Duodenal mucosa (tissue), 2 donors: ENCODE results near the gene GRIA3.

Experiments
- H3K27ac ChIP-seq: one replicate; pipeline ENCODE4 v1.7.0; 2013; ENCODE audit warnings: low read depth, low read length
- H3K27me3 ChIP-seq, 2 donors: one replicate each; pipeline ENCODE4 v1.7.0; 2013; ENCODE audit warnings: low read length in 2 of 2, control low read depth in 1 of 2; ENCODE audit not compliant: insufficient read depth in 2 of 2, control insufficient read depth in 1 of 2
- H3K36me3 ChIP-seq, 2 donors: one replicate each; pipeline ENCODE4 v1.7.0; 2013; ENCODE audit warnings: low read length in 2 of 2, control low read depth in 1 of 2; ENCODE audit not compliant: insufficient read depth in 2 of 2, control insufficient read depth in 1 of 2
- H3K4me1 ChIP-seq, 2 donors: one replicate each; pipeline ENCODE4 v1.7.0; 2013; ENCODE audit warnings: low read length in 2 of 2, control low read depth in 1 of 2; ENCODE audit not compliant: insufficient read depth in 2 of 2, control insufficient read depth in 1 of 2
- H3K4me3 ChIP-seq, 2 donors: one replicate each; pipeline ENCODE4 v1.7.0; 2013; ENCODE audit warnings: low read length in 2 of 2, low read depth in 1 of 2
- H3K9ac ChIP-seq, 2 donors: one replicate each; pipeline ENCODE4 v1.7.0; 2013; ENCODE audit warnings: low read length in 2 of 2, low read depth in 1 of 2
- H3K9me3 ChIP-seq, 2 donors: one replicate each; pipeline ENCODE4 v1.7.0; 2013; ENCODE audit warnings: low read length in 2 of 2, control low read depth in 1 of 2; ENCODE audit not compliant: control insufficient read depth in 1 of 2

Gene GRIA3

GRCh38 chrX:123189338-123189737 is 5.3 kb downstream of the GRIA3 start:
- Histone ChIP-seq H3K9ac (no peak overlapping the region), H3K9me3 (no peaks in the 10 kb centered on the region), H3K27me3 (no peaks in the 10 kb centered on the region), H3K4me1 (no peaks in the 10 kb centered on the region), H3K27ac (no peak overlapping the region), H3K36me3 (no peaks in the 10 kb centered on the region), H3K4me3 (no peak overlapping the region)

- Histone ChIP-seq H3K9ac (no peak overlapping the region), H3K4me3 (no peak overlapping the region), H3K27me3 (no peaks in the 10 kb centered on the region), H3K4me1 (no peaks in the 10 kb centered on the region), H3K36me3 (no peaks in the 10 kb centered on the region), H3K9me3 (no peaks in the 10 kb centered on the region), H3K27ac (no peak overlapping the region)
These were observed 6.0 kb downstream of the GRIA3 start for GRCh38 chrX:123190096-123190495.

GRCh38 chrX:123193101-123193500 is 9.0 kb downstream of the GRIA3 start:
- H3K36me3 ChIP-seq: no peaks in the 10 kb centered on the region
- H3K27ac ChIP-seq: no peak overlapping the region
- H3K9ac ChIP-seq: no peak overlapping the region
- H3K4me3 ChIP-seq: no peak overlapping the region
- no peaks in the 10 kb centered on the region for H3K4me1 ChIP-seq
- no peaks in the 10 kb centered on the region for H3K27me3 ChIP-seq
- H3K9me3 ChIP-seq: no peaks in the 10 kb centered on the region

GRCh38 chrX:123199338-123199737 is 15.3 kb downstream of the GRIA3 start:
- H3K27ac ChIP-seq: no peak overlapping the region
- H3K36me3 ChIP-seq: no peaks in the 10 kb centered on the region
- no peaks in the 10 kb centered on the region for H3K4me1 ChIP-seq
- no peak overlapping the region for H3K9ac ChIP-seq
- no peaks in the 10 kb centered on the region for H3K27me3 ChIP-seq
- no peak overlapping the region for H3K4me3 ChIP-seq
- H3K9me3 ChIP-seq: no peaks in the 10 kb centered on the region

GRCh38 chrX:123201720-123202119 is 17.6 kb downstream of the GRIA3 start:
- no peak overlapping the region for H3K27ac ChIP-seq
- no peaks in the 10 kb centered on the region for H3K4me1 ChIP-seq
- H3K4me3 ChIP-seq: no peak overlapping the region
- H3K27me3 ChIP-seq: no peaks in the 10 kb centered on the region
- H3K9me3 ChIP-seq: no peaks in the 10 kb centered on the region
- no peak overlapping the region for H3K9ac ChIP-seq
- no peaks in the 10 kb centered on the region for H3K36me3 ChIP-seq

- Histone ChIP-seq H3K9ac (no peak overlapping the region), H3K27ac (no peak overlapping the region), H3K4me3 (no peak overlapping the region), H3K27me3 (no peaks in the 10 kb centered on the region), H3K36me3 (no peaks in the 10 kb centered on the region), H3K9me3 (no peaks in the 10 kb centered on the region), H3K4me1 (no peaks in the 10 kb centered on the region)
These were observed 18.4 kb downstream of the GRIA3 start for GRCh38 chrX:123202523-123202922.

GRCh38 chrX:123203772-123204171 is 19.7 kb downstream of the GRIA3 start:
- Histone ChIP-seq H3K4me1 (no peaks in the 10 kb centered on the region), H3K4me3 (no peak overlapping the region), H3K9ac (no peak overlapping the region), H3K9me3 (no peaks in the 10 kb centered on the region), H3K27me3 (no peaks in the 10 kb centered on the region), H3K36me3 (no peaks in the 10 kb centered on the region), H3K27ac (no peak overlapping the region)

- Histone ChIP-seq H3K9ac (no peak overlapping the region), H3K4me1 (no peaks in the 10 kb centered on the region), H3K27me3 (no peaks in the 10 kb centered on the region), H3K27ac (no peak overlapping the region), H3K36me3 (no peaks in the 10 kb centered on the region), H3K4me3 (no peak overlapping the region), H3K9me3 (no peaks in the 10 kb centered on the region)
These were observed 22.1 kb downstream of the GRIA3 start for GRCh38 chrX:123206176-123206575.

GRCh38 chrX:123210252-123210651 is 26.2 kb downstream of the GRIA3 start:
- Histone ChIP-seq H3K36me3 (no peaks in the 10 kb centered on the region), H3K4me1 (no peaks in the 10 kb centered on the region), H3K4me3 (no peak overlapping the region), H3K27ac (no peak overlapping the region), H3K9ac (no peak overlapping the region), H3K9me3 (no peaks in the 10 kb centered on the region), H3K27me3 (no peaks in the 10 kb centered on the region)

GRCh38 chrX:123215397-123216089 is 31.5 kb downstream of the GRIA3 start:
- Histone ChIP-seq H3K27ac (no peak overlapping the region), H3K4me3 (no peak overlapping the region), H3K9ac (no peak overlapping the region), H3K9me3 (no peaks in the 10 kb centered on the region), H3K36me3 (no peaks in the 10 kb centered on the region), H3K27me3 (no peaks in the 10 kb centered on the region), H3K4me1 (no peaks in the 10 kb centered on the region)

GRCh38 chrX:123217077-123217476 is 33.0 kb downstream of the GRIA3 start:
- Histone ChIP-seq H3K36me3 (no peaks in the 10 kb centered on the region), H3K4me3 (no peak overlapping the region), H3K9ac (no peak overlapping the region), H3K9me3 (no peaks in the 10 kb centered on the region), H3K27ac (no peak overlapping the region), H3K27me3 (no peaks in the 10 kb centered on the region), H3K4me1 (no peaks in the 10 kb centered on the region)
